ENCODE results near the gene DAB2IP.

The DAB2IP gene

DNA sequence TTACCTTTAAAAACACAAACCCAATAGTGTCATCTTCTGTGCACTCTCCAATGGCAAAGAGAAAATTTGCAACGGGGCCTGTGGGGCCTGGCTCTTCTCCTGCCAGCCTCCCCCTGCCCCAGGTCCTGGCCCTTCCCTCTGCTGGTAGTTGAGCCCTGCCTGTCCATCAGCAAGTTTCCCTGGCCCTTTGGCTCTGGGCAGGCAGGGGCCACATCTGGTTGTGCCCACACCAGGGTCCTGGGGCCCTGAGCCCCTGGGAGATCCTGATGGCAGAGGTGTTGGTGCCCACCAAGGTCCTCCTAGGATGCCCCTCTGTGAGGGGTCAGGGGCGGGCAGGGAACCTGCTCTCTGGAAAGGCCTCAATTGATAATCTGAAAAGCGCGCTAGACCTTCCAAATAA is 157.3 kb downstream of the DAB2IP start:
- DNase-seq: no peak

DNA sequence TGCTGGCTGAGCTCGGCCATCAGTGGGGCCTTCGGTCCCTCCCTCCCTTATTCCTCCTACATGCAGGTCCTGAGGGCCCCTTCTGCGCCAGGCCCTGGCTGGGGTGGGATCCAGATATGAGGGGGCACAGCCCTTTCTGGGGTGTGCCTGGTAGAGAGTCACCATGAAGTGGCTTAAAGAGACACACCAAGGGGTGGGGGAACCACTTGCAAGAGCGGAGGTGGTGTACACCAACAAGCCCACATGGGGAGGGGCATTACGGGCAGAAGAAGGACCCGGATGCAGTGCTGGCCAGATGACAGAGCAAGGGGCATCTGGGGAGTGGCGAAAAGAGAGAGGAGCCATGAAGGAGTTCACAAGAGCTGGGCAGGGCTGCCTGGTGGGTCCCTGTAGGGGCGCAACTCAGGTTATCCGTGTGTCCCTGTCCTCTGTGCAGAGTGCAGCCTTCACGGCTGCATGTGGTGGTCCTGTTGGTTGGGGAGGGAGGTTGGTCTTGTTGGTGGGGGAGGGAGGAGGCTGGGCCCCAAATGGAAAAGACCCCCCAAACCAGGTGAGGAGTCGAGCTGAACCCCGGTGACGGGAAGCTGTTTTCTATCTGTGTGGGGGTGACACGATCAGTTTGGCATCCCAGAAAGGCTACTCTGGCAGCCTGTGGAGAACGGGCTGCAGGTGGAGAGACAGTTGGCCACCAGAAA is 158.1 kb downstream of the DAB2IP start:
- no peak for DNase-seq

DNA sequence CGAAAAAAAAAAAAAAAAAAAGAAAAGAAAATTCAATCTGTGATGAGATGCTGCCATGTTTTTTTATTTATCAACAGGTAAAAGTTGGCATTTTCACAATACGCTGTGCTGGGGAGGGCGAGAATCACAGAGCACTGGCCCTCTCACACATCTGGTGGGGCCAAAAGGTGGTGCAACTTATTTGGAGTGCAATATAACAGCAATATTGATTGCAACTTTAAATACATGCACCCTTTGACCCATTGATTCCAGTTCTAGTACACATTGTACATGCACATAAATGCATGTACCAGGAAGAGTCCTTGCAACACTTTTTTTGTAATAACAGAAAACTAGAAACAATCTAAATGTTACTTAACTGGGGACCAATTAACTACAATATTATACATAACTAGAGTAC is 159.1 kb downstream of the DAB2IP start:
- DNase-seq: no peak

DNA sequence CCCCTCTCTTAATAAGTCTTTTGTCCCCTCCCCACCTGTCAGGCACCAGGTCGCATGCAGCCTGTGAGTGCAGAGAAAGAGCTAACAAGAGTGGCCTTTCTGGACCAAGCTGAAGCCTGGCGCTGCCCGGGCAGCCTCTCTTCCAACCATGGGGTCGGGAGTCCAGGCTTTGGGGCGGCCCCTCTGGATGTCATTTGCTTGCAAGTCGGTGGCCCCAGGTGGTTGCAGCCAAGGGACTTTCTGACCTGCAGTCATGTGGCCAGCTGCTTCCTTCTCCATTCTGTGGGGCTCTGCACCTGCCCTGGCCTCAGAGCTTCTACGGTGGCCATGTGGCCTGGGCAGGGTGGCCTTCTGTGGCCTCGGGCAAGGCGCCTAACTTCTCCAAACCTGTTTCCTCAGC is 159.7 kb downstream of the DAB2IP start:
- no peak for DNase-seq

DNA sequence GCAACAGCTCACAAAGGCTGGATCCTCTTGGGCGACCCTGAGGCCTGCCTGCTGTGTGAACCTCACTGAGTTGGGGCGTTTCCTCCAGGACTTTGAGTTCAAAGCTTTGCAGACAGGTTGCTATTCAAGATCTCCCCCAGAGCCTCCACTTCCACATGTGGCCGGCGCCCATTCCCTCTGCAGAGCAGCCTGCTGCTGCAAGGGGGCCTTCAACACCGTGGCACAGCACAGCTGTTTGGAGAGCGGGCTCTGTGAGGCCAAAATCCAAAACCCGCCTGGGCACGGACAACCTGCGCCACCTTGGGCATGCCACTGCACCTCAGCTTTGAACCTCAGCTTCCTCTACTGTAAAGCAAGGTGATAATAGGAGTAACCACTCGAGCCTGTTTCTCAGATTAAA is 160.3 kb downstream of the DAB2IP start:
- DNase-seq: no peak

DNA sequence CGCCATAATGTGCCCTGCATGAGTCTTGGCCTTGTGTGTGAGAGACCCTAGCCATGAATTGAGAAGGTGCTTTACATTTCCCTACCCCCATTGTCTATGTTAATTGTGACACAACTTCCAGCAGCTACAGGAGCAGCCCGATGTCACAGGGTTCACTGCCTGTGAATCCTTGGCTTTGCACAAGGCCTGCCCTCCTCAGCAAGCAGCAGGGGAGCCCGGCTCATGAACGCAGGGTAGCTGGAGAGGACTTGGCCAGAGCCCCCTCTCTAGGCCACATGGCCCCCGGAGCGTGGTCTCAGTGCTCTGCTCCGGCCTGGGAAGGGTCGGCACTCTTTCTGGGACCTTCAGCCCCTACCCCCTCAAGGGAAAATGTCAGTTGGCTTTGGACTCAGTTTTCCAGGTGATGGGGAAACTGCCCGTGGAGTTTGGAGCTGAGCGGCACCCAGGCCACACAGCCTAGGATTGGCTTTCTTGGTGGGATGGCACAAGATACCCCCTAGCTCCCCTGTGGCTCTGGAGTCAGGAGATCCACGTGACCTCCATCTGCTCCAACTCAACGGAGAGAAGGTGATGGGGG is 160.8 kb downstream of the DAB2IP start:
- no peak for DNase-seq

DNA sequence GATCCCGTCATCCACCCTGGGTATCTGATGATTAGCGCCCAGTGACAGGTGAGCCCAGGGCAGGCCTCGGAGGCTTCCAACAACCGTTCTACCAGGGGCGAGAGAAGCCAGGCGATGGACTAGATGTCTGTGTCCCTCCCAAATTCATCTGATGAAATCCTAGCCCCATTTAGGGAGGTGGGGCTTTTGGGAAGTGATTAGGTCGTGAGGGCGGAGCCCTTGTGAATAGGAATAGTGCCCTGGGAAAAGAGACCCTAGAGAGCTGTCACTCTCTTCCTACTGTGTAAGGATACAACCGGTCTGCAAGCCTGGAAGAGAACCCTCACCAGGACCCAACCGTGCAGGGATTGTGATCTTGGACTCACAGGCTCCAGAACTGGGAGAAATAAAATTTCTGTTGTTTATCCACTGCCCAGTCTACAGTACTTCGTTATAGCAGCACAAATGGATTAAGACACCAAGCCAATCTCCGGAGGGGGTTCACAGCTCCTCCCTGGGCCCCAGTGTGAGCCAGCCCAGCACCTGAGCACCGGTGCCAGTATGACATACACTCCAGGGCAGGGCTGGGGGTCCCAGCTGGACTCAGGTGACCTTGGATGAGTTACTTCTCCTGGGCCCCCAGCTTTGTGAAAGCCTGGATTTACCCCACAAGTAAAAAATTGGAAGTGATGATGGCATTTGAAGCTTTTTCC is 162.2 kb downstream of the DAB2IP start:
- DNase-seq: no peak

DNA sequence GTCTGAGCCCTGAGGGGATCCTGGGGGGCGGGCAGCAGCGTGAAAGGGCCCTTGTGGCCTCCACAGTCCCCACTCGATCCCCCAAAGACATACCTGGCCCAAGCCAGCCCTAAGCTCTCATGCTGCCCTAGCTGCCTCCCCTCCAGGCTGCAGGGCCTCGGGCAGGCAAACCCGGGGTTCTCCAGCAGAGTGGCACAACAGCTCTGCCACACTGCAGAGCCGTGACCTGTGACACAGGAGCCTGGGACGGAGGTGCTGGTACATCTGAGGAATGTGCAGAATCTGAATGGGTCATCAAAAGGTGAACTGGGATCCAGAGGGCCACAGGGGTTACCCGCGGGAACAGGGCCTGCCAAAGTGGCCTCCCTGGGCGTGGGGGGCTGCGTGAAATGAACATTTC is 163.2 kb downstream of the DAB2IP start:
- DNase-seq: no peak

DNA sequence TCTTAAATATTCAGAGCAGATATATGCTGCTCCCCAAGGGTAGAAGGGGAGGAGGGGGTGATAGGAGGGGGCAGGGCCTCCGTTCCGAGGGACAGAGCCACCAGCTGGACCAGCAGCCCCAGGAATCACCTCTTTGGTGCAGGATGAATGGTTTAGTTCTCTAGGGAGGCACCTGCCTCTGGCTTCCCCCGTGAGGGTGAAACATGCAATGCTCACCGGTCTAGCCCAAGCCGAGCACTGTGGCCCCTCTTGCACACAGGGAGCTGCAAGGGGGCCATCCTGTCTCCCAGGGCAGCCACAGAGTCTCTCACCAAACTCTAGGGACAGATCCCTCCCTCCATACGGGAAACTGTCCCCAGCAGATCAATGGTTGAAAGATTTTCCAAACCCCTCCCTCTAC is 163.7 kb downstream of the DAB2IP start:
- DNase-seq: no peak

DNA sequence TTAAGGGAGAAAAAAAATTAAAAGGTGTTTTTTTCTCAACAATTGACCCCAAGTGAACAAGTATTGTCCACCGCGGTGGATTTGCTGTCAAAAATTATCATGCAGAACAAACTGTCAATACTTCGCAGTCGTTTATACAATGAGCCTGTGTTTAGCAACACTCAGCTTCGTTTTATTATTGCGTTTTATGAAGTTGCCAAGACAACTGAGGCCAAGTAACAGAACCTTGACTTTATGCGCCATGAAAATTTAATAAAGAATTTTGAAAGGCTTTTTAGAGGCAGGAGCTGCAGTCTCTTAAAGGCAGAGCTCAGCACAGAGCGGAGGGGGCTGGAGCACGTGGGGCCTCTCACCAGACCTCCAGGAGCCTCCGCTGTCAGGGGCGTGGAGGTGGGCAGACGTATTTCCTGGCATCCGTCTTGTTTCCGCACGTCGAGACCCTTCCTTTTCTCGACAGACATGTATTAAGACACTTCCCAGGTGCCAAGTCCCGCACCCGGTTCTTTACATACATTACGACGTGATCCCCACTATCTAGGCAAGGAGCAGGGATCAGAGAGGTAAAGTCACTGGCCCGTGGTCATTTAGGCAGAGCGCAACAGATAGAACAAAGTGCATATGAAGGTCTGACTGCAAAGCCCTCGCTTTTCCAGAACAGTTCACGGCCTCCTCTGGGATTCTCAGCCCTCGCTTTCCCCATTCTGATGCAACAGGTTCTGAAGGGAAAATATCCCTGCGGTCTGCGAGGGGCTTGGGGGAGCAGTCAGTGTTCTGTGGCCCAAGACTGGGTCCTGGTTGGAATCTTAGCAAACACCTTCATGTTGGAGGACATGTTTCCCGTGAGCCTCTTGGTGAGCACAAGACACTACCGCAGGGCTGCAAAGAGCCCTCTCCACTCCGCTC is 164.4 kb downstream of the DAB2IP start:
- no peak for DNase-seq

DNA sequence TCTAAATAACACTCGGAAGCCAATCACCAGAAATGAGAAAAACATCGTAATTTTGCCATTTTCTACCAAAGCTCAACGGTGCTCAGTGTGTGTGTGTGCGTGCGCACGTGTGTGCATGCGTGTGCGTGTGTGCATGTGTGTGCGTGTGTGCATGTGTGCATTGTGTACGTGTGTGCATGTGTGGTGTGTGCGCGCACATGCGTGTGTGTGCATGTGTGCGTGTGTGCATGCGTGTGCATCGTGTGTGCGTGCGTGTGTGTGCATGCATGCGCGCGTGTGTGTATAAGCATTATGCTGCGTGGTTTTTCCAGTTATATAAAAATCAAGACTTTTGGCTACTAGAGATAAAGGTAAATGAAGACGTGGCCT is 165.0 kb downstream of the DAB2IP start:
- no peak for DNase-seq

DNA sequence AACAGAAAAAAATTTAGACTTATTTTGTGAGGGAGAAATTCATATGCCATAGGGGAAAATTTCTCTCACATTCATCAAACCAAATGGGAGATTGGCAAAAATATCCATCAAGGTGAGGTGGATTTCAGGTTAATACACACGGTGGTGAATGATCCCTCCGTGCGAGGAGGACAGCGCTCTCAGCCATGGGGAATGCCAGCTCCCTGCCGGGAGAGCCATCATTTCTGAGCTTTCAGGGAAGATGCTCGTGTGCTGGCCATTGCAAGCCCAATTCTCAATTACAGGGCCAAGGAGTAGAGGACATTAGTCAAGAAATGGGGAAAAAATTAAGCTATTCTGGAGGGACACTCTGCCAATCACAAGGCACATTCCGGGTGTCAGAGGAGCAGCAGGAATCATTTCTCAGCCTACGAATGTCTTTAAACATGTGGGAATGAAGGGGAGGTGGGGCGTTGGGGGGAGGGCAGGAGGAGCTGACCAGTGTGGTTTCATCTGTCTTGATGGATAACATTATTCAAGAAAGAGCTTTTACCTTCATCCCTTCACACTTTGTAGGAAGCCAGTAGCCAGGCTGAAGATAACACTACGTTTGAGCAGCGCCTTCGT is 165.5 kb downstream of the DAB2IP start:
- DNase-seq: no peak

DNA sequence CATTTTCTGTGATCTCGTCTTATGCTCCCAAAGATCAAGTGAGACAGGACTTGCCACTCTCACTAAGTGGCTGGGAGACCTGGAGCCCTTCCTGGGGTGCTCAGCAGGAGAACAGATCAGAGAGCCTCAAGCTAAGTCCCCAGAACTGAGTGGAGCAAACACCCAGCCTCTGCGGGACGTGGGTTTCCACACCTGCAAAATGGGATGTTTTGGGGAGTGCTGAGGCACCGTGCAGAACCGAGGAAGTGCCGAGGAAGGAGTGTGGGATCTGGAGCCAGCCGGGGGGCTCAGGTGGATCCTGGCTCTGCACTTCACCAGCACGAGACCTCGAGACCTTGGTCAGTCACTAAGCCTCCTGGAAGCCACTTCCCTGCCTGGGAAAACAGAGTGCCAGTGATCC is 166.0 kb downstream of the DAB2IP start:
- DNase-seq: no peak

DNA sequence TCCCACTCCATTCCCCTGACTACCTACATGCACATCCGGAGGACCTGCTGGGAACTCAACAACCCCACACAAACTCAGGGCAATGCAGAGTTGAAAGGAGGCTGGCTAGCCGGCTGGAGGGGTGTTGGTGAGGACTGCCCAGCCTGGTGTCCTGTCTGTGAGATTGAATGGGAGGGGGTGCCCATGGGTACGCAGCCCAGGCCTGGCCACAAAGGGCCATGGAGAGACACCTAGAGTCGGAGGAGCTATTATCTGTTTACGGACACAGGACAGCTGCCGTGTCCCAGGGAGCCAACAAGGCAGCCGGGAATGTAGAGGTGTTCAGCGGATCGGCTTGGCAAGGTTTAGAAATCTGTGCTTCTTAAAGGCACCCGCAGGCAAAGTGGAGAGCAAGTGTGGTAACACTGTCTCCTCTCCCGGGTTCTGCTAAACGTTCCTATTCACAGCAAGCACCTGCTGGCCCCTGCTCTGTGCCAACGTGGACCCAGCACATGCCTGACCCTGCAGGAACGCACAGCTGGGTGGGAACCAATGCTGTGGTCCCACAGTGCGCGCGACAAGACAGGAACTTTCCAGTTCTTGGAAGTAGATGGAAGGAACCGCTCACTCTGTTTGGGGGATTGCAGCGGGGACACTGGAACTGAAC is 166.7 kb downstream of the DAB2IP start:
- DNase-seq: no peak

DNA sequence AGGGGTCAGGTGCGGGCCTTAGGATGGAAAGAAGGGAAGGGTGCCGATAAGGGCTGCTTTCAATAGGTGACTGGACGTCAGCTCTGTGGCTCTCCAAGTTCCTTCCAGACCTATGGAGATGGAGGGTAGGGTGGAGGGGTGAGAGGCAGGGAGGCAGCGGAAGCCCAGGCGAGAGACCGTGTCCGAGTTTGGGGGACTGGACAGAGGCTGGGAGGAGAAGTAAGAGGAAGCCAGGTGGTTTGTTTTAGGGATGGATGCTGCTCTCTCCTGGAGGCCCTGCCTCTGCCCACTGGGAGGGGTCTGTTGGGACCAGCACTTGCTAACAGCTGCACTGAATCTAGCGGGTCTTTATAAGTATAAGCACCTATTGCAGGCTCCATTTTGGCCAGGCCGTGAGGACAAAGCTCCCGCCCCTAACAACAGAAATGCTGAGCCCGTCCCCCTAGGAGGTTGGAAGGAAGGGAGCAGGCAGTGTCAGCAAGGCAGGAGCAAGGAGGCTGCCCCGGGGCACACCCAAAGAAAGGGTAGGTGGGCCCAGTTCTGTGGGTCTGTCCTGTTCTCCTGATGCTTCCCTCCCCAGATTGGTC is 167.5 kb downstream of the DAB2IP start:
- DNase-seq: no peak

DNA sequence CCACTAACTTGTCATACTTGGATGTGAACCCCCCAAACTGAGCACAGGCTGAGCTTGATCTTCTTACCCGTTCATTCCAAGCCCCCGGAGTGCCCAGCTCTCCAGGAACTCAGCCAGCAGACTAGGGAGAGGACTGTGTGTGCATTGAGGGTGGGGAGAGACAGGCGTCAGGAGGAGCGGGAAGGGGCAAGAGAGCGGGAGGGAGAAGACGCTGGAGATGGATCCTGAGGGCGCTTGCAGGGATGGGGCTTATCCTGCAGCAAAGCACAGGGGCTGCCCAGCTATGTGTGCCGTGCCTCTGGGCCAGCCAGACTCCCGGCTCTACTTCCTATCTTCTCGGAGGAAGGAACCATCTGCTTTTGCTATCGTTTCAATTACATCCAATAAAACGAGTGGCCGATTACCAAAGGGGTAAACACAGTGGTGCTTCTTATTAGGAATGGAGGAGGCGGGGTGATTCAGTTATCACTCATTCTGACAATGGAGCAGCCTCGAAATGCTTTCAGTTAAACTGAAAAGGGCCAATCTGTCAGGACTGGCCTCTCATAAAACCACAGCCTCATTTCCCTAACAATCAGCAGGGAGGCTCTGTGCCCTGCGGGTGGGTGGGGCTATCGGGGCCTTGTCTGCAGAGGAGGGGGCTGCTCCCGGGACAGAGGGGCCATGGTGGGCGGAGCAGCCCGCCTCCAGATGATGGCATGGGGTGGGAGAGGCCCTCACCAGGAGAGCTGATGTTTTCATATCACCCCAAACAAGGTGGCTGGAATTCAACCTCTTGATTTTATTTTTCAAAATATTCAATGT is 168.2 kb downstream of the DAB2IP start:
- DNase-seq: no peak

DNA sequence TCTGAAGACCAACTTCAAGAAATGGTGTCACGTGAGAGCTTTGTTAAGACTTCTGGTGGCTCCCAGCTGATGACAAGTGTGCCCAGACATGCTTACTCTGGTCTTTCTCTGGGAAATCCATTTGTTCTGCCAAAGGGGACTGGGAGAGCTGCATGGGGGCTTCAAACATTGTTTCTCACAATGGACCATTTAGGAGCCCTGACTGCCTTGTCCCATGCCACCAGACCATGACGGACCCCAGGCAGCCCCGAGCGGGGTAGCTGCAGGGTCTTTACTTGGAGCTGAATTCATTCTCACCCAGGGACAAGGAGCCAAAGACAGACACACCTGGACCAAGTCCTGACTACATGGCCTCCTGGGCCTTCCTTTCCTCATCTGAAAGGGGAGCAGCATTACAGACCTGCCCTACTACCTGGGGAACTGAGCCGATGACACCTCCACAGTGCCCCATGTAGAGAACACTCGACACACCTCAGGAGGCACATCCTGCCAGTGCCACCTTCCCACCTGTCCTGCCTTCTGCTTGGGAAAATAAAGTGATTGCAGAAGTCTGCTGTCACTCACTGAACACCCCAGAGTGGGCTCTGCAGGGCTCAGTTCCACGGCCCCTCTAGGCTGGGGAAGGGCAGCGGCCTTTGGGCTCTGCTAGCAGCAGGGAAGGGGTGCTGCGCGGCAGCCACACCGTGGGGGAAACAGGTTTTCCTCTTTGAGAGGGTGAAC is 169.0 kb downstream of the DAB2IP start:
- no peak for DNase-seq

DNA sequence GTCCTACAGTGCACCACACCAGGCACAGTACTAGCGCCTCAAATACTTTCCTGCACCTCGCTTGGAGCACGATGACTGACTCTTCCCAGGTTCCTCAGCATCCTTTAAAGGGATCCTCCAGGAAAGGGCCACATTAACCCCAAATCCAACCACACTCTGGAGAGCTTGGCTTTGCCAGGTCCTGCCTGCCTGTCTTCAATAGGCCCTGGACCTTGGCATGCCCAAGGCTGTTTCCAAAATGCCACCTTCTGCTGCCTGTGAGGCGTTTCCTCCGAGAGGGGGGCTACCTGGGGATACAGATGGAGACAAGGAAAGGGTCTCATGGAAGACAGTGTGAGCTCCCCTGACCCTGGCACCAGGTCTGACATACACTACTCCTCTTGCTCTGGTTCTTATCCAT is 169.9 kb downstream of the DAB2IP start:
- no peak for DNase-seq

DNA sequence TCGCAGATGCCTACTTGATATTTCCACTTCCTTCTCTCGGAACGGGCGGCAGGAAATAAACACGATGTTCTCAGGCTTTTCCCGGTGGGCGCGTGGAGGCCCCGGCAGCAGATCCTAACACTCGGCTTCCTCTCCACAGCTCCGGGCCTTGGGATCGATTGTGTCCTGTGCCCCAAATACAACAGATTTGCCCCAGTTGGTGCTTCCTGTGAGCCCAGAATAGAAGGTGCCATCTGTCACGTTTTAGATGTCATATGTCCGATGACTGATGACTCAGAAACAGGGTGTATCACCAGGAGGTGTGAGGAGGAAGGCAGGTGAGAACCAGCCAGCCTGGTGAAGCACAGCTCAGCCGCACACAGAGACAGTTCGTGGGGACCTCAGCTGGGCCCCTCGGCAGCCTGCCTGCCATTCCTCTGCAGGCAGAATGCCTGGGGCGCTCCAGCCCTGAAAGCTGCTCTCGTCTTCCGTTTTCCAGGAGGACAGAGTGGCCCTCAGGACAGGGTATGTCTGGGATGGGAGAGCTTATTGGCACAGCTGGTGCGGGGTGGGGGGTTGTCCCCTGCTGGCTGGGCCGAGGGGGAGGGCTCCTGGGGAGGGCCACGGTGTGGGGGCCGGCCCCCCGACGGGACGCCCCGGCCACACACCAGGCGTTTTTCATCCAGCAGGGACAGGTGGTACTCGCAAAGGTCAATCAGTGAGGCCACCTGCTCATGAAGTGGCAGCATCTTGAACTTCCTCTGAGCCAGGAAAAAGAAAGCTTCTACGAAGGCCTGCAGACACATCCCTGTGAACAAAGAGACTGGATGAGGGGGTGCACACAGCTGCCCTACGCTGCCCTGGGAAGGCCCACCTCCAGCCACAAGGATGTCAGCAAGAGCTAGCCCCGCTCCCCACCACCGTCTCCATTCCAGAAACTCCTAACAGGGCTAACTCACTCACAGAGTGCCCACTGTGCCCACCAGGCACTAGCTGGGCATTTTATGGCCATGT is 171.0 kb downstream of the DAB2IP start:
- DNase-seq: no peak
